Right hindlimb (tissue), 1 donor: ENCODE data around the gene C11orf91.
"Not testable (repeated sequence)": the region's sequence is repeated elsewhere in the genome, so short reads cannot be mapped to it uniquely, and the experiment has no call there.

Source experiments
- DNase-seq: peaks from one replicate; pipeline ENCODE4 v3.0.0-alpha.2; 2018

The C11orf91 gene, protein sequence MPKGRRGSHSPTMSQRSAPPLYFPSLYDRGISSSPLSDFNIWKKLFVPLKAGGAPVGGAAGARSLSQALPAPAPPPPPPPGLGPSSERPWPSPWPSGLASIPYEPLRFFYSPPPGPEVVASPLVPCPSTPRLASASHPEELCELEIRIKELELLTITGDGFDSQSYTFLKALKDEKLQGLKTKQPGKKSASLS

DNA sequence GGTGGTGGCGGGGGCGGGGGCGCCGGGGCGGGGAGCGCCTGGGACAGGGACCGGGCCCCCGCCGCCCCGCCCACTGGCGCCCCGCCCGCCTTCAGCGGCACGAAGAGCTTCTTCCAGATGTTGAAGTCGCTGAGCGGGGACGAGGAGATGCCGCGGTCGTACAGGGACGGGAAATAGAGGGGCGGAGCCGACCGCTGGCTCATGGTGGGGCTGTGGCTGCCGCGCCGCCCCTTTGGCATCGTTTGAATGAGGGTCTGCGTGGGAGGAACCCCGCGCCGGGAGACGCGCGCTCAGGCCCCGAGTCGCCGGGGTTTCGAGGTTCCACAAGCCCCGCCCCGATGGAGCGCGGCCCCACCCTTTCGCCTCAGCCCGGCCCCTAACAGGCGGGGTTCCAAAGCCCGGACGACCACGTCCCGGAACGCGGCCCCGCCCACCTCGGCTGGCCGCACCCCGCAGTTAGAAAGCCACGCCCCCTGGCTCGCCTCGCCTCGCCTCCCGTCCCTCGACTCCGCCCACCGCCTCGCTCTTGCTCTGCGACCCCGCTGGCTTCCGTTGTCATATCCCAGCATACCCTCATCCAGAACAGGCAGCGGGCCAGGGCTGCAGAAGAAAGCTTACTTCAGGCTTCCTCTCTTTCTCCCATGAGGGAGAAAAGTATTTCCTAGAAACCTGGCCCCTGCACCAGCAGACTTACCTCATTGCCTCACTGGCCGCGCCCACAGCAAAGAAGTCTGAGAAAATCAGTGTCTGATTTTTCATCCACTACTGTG lies at the start of gene C11orf91:
C11orf91 (minus strand) TSS at position 325 of the 770 bp plus-strand sequence; CDS start at position 239, 86 bp downstream.
- peak; percentile 99 for DNase-seq

DNA sequence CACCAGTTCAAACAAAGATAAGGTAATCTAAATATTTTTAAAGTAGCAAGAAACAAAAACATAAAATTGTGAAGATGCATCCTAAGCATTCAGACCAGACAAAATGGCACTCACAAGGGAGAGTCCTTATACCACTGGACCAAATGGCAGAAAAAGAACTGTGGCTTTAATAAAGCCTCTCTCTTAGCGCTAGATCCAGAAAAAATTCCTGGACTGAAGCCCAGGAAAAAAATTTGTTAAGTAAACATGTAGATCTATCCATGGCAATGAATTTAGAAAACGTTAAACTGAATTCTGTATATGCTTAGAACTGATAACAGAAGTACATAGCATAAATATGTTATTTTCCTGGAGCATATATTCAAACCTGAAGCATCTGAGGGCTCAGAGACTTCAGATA lies 47.4 kb upstream of the C11orf91 start:
- no peak for DNase-seq

- DNase-seq: no peak
These were observed 42.7 kb upstream of the C11orf91 start for GRCh38 chr11:33743291-33743690.

- no peak for DNase-seq
These were observed 41.7 kb upstream of the C11orf91 start for GRCh38 chr11:33742249-33742851.

GRCh38 chr11:33741806-33742205 lies 41.2 kb upstream of the C11orf91 start:
- DNase-seq: no peak

- DNase-seq: no peak
These were observed 36.8 kb upstream of the C11orf91 start for GRCh38 chr11:33737362-33737821.

GRCh38 chr11:33736148-33736812 lies 35.7 kb upstream of the C11orf91 start, which contains the start of gene CD59:
Gene CD59 (minus strand): TSS chr11:33736423. CDS start chr11:33722445, 13,978 bp downstream.
- DNase-seq: peak; percentile 94

DNA sequence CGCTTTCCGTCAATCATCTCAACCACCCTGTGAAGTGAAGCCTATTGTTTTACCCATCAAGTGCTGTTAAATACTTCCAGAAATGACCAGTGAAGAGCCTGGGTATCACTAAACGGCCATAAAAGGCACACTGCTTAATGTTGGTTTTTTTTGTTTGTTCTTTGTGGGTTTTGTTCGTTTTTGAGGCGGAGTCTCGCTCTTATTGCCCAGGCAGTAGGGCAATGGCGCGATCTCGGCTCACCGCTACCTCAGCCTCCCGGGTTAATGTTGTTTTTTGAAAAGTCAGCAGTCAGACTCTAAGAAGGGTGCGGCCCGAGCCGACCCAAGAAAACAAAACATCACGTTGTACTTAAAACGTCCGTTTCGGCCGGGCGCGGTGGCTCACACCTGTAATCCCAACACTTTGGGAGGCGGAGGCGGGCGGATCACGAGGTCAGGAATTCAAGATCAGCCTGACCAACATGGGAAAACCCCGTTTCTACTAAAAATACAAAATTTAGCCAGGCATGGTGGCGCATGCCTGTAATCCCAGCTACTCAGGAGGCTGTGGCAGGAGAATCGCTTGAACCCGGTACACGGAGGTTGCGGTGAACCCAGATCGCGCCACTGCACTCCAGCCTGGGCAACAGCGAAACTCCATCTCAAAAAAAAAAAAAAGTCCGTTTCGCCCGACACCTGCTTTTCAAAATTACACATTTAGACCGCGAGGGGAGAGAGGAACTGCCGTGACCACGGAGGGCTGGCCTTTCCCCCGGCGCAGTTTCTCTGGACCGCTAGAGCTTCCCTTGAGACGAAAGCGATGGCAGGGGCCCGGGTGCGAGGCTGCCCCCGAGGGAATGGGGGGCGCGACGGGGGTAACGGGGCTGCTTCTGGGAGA lies 34.9 kb upstream of the C11orf91 start:
- DNase-seq: no peak

- peak; percentile 82 for DNase-seq
These were observed 34.0 kb upstream of the C11orf91 start for GRCh38 chr11:33734441-33735270.

DNA sequence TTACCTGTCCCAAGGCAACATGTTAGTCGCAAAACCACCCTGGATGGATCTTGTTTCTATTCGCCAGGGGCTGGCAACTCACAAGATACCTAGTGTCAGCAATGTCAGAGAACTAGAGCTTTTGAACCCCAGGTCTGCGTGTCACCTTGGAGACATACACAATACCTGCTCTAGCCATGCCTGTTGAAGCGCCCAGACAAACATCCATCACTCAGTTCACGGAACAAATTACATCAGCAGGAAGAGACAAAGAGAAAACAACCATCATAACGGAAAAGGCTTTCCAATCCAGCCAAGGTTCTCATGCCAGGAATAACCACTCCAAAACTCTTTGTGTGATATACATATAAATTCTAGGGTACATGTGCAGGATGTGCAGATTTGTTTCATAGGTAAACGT lies 33.4 kb upstream of the C11orf91 start:
- no peak for DNase-seq

DNA sequence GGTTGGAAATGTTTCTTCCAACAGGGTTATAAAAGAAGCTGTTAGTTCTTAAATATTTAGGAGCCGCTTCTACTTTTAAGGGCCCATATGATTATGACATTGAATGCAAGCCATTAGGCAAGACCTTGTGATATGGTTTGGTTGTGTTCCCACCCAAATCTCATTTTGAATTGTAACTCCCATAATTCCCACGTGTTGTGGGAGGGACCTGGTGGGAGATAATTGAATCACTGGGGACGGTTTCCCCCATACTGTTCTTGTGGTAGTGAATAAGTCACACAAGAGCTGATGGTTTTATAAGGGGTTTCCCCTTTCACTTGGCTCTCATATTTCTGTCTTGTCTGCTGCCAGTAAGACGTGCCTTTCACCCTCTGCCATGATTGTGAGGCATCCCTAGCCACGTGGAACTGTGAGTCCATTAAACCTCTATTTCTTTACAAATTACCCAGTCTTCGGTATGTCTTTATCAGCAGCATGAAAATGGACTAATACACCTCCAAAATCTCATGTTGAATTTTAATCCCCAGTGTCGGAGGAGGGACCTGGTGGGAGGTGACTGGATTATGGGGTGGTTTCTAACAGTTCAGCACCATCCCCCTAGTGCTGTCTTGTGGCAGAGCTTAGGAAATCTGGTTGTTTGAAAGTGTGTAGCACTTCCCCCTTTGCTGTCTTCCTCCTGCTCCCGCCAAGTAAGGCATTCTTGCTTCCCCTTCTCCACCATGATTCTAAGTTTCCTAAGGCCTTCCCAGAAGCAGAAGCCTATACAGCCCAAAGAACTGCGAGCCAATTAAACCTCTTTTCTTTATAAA lies 31.3 kb upstream of the C11orf91 start:
- no peak for DNase-seq

- DNase-seq: no peak
These were observed 30.1 kb upstream of the C11orf91 start for GRCh38 chr11:33730716-33731115.

GRCh38 chr11:33729072-33729664 lies 28.5 kb upstream of the C11orf91 start:
- not testable (repeated sequence) for DNase-seq

DNA sequence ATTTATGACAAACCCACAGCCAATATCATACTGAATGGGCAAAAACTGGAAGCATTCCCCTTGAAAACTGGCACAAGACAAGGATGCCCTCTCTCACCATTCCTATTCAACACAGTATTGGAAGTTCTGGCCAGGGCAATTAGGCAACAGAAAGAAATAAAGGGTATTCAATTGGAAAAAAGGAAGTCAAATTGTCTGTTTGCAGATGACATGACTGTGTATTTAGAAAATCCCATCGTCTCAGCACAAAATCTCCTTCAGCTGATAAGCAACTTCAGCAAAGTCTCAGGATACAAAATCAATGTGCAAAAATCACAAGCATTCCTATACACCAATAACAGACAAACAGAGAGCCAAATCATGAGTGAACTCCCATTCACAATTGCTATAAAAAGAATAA lies 26.9 kb upstream of the C11orf91 start:
- not testable (repeated sequence) for DNase-seq

DNA sequence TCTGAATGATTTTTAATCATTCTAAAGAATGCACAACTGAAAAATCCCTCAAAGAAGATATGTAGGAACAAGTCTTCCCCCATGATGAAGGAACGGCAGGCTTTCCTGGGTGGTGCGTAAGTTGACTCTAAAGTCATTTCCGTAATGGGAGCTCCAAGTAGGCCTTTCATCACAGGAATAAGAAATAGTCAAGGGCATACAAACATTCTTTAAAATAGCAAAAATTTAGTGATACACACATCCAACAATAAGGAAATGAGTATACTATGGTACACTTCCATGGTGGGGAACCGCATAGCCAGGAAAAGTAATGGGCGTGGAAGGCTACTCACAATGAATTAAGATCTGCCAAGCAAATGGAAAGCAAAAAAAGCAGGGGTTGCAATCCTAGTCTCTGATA lies 24.9 kb upstream of the C11orf91 start:
- no peak for DNase-seq

DNA sequence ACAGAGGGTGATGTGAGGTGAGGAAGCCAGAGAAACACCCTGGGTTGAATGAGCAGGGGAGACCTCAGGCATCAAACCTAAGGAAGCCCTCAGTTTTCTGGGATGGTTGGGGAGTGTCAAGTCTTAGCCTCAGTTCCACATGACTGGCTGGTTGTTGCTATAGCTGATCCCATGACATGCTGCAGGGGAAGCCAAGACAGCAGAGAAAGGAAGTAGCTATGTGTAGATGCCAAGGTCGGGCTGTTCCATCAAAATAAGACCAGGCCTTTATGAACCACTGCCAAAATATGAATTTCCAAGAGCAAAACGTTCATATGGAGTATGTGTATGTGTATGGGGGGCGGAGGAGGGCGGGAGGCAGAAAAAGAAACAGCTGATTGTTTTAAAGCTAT lies 24.0 kb upstream of the C11orf91 start:
- no peak for DNase-seq

DNA sequence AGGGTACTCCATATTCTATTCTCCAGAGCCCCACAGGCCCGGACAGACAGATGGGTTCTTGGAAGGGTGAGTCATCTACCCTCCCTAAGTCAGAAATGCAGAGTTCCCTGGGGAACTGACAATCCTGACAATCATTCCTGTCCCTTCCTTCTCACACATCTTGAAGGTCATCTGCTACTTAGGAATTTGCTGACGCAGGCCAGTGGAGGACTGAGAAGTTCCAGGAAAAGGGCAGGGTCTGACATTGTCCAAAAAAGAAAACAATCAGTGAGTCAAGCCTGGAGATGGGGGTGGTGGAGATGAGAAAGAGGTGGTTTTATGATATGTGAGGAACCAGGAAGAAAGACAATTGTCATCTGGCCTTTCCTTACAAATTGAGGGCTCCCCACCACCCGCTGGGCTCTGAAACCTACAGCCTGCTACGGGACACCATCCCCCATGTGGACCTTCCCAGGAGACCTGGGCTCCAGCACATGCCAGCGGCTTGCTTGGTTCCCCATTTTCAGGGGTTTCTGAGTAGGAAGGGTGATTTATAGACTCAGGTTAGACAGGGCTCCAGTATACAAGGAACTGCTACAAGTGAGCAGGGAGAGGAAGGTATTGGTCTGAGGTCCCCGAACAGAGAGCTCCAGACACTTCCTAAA lies 22.7 kb upstream of the C11orf91 start:
- no peak for DNase-seq

DNA sequence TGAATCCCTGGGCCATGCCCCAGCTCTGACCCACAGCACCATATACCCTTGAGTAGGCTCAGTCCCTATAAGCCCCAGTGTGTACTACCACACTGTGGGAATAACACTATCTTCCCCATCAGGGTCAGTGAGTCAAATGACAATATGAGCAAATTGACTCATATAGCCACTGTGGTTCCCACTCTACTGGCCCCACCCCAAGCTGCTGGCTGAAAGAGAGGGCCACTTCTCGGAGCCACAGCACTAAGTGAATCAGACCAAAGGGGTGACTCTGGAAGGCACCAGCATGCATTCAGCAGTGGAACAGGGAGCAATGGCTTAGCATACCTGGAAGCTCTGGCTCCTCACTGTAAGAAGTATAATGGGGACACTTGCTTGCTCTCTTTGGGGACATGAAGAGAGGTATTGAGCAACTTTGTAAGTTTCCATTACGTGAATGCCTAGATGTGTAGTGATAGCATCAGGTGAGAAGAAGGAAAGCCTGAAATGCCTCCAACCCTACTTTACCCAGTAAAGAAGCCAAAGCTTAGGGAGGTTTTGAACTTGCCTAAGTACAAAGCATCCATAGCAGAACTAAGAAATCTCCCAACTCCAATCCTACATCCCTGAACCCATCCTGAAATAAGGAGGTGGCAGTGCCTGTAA lies 22.1 kb upstream of the C11orf91 start:
- no peak for DNase-seq

GRCh38 chr11:33721984-33722383 lies 21.4 kb upstream of the C11orf91 start:
- no peak for DNase-seq
